ENCODE results near the gene MAGOH.

DNA sequence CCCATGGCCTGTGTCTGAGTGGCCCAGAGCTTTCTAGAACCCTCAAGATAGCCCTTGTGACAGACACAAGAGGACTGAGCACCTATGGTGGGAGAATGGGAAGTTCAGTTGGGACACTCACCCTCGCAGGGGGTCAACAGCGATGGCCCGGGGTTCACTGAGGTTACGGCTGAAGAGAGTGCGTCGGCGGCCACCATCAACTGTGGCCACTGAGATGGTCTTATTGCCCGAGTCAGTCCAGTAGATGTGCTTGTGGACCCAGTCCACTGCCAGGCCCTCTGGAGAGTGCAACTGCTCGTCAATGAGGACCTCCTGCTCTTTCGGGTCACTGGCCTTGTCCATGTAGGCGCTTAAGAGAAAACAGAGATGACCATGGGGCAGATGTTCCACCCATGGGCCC lies 25.7 kb upstream of the MAGOH start:
- TF ChIP-seq, protein P1, sequence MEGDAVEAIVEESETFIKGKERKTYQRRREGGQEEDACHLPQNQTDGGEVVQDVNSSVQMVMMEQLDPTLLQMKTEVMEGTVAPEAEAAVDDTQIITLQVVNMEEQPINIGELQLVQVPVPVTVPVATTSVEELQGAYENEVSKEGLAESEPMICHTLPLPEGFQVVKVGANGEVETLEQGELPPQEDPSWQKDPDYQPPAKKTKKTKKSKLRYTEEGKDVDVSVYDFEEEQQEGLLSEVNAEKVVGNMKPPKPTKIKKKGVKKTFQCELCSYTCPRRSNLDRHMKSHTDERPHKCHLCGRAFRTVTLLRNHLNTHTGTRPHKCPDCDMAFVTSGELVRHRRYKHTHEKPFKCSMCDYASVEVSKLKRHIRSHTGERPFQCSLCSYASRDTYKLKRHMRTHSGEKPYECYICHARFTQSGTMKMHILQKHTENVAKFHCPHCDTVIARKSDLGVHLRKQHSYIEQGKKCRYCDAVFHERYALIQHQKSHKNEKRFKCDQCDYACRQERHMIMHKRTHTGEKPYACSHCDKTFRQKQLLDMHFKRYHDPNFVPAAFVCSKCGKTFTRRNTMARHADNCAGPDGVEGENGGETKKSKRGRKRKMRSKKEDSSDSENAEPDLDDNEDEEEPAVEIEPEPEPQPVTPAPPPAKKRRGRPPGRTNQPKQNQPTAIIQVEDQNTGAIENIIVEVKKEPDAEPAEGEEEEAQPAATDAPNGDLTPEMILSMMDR (conservative IDR thresholded peaks at IDR 0.05; ENCODE audit: low read depth, low read length) = no peak
- TF ChIP-seq EZH2phosphoT487 (IDR thresholded peaks at IDR 0.05; ENCODE audit: borderline replicate concordance, low read length) = no peak
- TF ChIP-seq EZH2 (IDR thresholded peaks at IDR 0.05; ENCODE audit: low read length, unreplicated experiment) = no peak

All from PC-3 (cell line).